ENCODE results near the gene TP53I11.

Gene TP53I11

GRCh38 chr11:44950625-44951476, at the start of gene TP53I11:
Gene TP53I11 (minus strand): TSS chr11:44950883. CDS start chr11:44938335, 12,548 bp downstream.
- DNase-seq: peak; percentile 72

GRCh38 chr11:44999068-44999467, 48.4 kb upstream of the TP53I11 start:
- no peak for DNase-seq

GRCh38 chr11:44998051-44998450, 47.4 kb upstream of the TP53I11 start:
- no peak for DNase-seq

- no peak for DNase-seq
These were observed 46.9 kb upstream of the TP53I11 start for GRCh38 chr11:44997566-44997965.

- DNase-seq: no peak
These were observed 44.1 kb upstream of the TP53I11 start for GRCh38 chr11:44994753-44995152.

GRCh38 chr11:44993971-44994704, 43.5 kb upstream of the TP53I11 start:
- no peak for DNase-seq

- no peak for DNase-seq
These were observed 42.1 kb upstream of the TP53I11 start for GRCh38 chr11:44992774-44993173.

- DNase-seq: no peak
These were observed 41.5 kb upstream of the TP53I11 start for GRCh38 chr11:44992181-44992582.

- no peak for DNase-seq
These were observed 40.0 kb upstream of the TP53I11 start for GRCh38 chr11:44990665-44991064.

GRCh38 chr11:44989831-44990566, 39.3 kb upstream of the TP53I11 start:
- DNase-seq: no peak

GRCh38 chr11:44988981-44989635, 38.4 kb upstream of the TP53I11 start:
- DNase-seq: no peak

GRCh38 chr11:44988111-44988510, 37.4 kb upstream of the TP53I11 start:
- no peak for DNase-seq

GRCh38 chr11:44987506-44987905, 36.8 kb upstream of the TP53I11 start:
- no peak for DNase-seq

GRCh38 chr11:44986315-44986714, 35.6 kb upstream of the TP53I11 start:
- DNase-seq: no peak

GRCh38 chr11:44985721-44986120, 35.0 kb upstream of the TP53I11 start:
- DNase-seq: no peak

GRCh38 chr11:44983786-44984185, 33.1 kb upstream of the TP53I11 start:
- DNase-seq: no peak

GRCh38 chr11:44982496-44983062, 31.9 kb upstream of the TP53I11 start:
- DNase-seq: no peak

- no peak for DNase-seq
These were observed 30.1 kb upstream of the TP53I11 start for GRCh38 chr11:44980533-44981427.

GRCh38 chr11:44979543-44980399, 29.1 kb upstream of the TP53I11 start:
- DNase-seq: no peak

GRCh38 chr11:44978961-44979331, 28.3 kb upstream of the TP53I11 start:
- no peak for DNase-seq
